Sigmoid colon (tissue), 7 donors: ENCODE results near the gene RHOJ. TPM values are rescaled to one million over a fixed set of nuclear protein-coding genes. Genes with fewer than 3 reads are reported as not detected.

Experiments
- DNase-seq: peaks from one replicate; pipeline ENCODE4 v3.0.0-alpha.2; 2019
- H3K27ac ChIP-seq, 4 donors: fragments of 200-600 bp; sonication (generic); one replicate each; pipeline ENCODE4 v1.5.1; 2016 to 2019; ENCODE audit warnings: mild to moderate bottlenecking in 1 of 4
- H3K27me3 ChIP-seq, 3 donors: fragments of 200-600 bp; sonication (generic); one replicate each; pipeline ENCODE4 v1.5.1; 2019; ENCODE audit warnings: mild to moderate bottlenecking in 1 of 3
- H3K36me3 ChIP-seq, 4 donors: fragments of 200-600 bp; sonication (generic); one replicate each; pipeline ENCODE4 v1.5.1; 2016 to 2019
- H3K4me1 ChIP-seq, 4 donors: fragments of 200-600 bp; sonication (generic); one replicate each; pipeline ENCODE4 v1.5.1; 2017 to 2019
- H3K4me3 ChIP-seq, 4 donors: fragments of 200-600 bp; sonication (generic); one replicate each; pipeline ENCODE4 v1.5.1; 2017 to 2019; ENCODE audit warnings: mild to moderate bottlenecking in 2 of 4, moderate library complexity in 1 of 4
- H3K9me3 ChIP-seq, 4 donors: fragments of 200-600 bp in 3 of 4; sonication (generic) in 3 of 4; one replicate each; pipeline versions ENCODE4 v1.5.1 to v1.6.1; 2013 to 2019
- CTCF ChIP-seq, 4 experiments: fragments of 450-650 bp in 3 of 4; fragments of 200-600 bp in 1 of 4; IDR thresholded peaks; one replicate each; pipeline ENCODE4 v1.5.1; 2016 to 2019; ENCODE audit warnings: antibody characterized with exemption in 4 of 4, mild to moderate bottlenecking in 3 of 4, moderate library complexity in 2 of 4
- EP300 ChIP-seq, 4 donors: sonication (generic); formaldehyde crosslinking; IDR thresholded peaks; one replicate each; pipeline ENCODE4 v1.6.1; 2017; ENCODE audit warnings: antibody characterized with exemption in 4 of 4
- POLR2A ChIP-seq, 2 donors: fragments of 450-650 bp; IDR thresholded peaks; one replicate each; pipeline ENCODE4 v1.6.1; 2016; ENCODE audit warnings: antibody characterized with exemption in 2 of 2, mild to moderate bottlenecking in 2 of 2, moderate library complexity in 2 of 2
- POLR2AphosphoS5 ChIP-seq, 4 donors: sonication (generic); formaldehyde crosslinking; IDR thresholded peaks; one replicate each; pipeline ENCODE4 v1.6.1; 2017; ENCODE audit warnings: antibody characterized with exemption in 4 of 4
- WGBS, 2 donors: extraction: QIAGEN DNeasy Blood & Tissue Kit; methylation state at CpG; one replicate each; pipeline ENCODE4 v1.1.7; 2013; 5-methylcytosine and 5-hydroxymethylcytosine counted together
- intact Hi-C: fragments of 100-400 bp; cut with DNase I; formaldehyde crosslinking; loops from one replicate; pipeline ENCODE4 v1.15.1; 2023
- polyA plus RNA-seq, 3 donors: library from polyadenylated mRNA; stranded (reverse); fragments of 200-250 nt; gene quantifications; one replicate each; pipeline ENCODE4 v1.2.3, GENCODE V29; 2013
- total RNA-seq, 4 donors: library from RNA; depleted of rRNA; stranded (reverse); fragments of >200 nt; gene quantifications; one replicate each; pipeline ENCODE4 v1.1.0, GENCODE V29; 2016
- donor health status: healthy with polysubstance abuse.
- donor health status: Bipolar disorder and iron deficiency.
- donor health status: healthy.

The RHOJ gene
- total and polyA plus RNA-seq, 7 donors, result 1.6 to 28.5 (median 6.6) TPM

GRCh38 chr14:63288853-63289252 lies 84.6 kb downstream of the RHOJ start:
- Histone ChIP-seq H3K36me3 (peaks cover 0 to 18% (median 0%) of the 10 kb centered on the region in 4 donors), H3K27ac (no peak overlapping the region), H3K27me3 (no peaks in the 10 kb centered on the region), H3K4me1 (peaks cover 0 to 15% (median 12%) of the 10 kb centered on the region in 4 donors), H3K9me3 (no peaks in the 10 kb centered on the region), H3K4me3 (no peak overlapping the region)
- WGBS, 2 donors, result 88 to 94% methylated on average over 1 of the region's 1 CpG
- DNase-seq, result no peak
- TF ChIP-seq EP300 (IDR thresholded peaks at IDR 0.05) (no peak), CTCF (IDR thresholded peaks at IDR 0.05) (no peak)
- intact Hi-C loops, result no loop called here

- Histone ChIP-seq H3K36me3 (peaks cover 0 to 18% (median 0%) of the 10 kb centered on the region in 4 donors), H3K27ac (no peak overlapping the region), H3K4me3 (no peak overlapping the region), H3K9me3 (no peaks in the 10 kb centered on the region), H3K4me1 (no peaks in the 10 kb centered on the region), H3K27me3 (peaks cover 0 to 9% (median 0%) of the 10 kb centered on the region in 3 donors)
- DNase-seq, result no peak
- WGBS, 2 donors, result 88% methylated on average over 12 of the region's 12 CpGs
- no peak for TF ChIP-seq POLR2A (IDR thresholded peaks at IDR 0.05)
- TF ChIP-seq EP300 (IDR thresholded peaks at IDR 0.05), result no peak
- intact Hi-C loops, result no loop called here
These were observed 86.6 kb downstream of the RHOJ start for GRCh38 chr14:63290741-63291430.

- intact Hi-C loops, result no loop called here
- Histone ChIP-seq H3K4me3 (no peak overlapping the region), H3K27me3 (peaks cover 0 to 9% (median 0%) of the 10 kb centered on the region in 3 donors), H3K27ac (no peak overlapping the region), H3K9me3 (no peaks in the 10 kb centered on the region), H3K4me1 (no peaks in the 10 kb centered on the region), H3K36me3 (peaks cover 0 to 18% (median 0%) of the 10 kb centered on the region in 4 donors)
- no peak for DNase-seq
- 91% methylated on average over 2 of the region's 2 CpGs for whole genome bisulfite sequencing, 2 donors
- TF ChIP-seq POLR2A (IDR thresholded peaks at IDR 0.05) (no peak), EP300 (IDR thresholded peaks at IDR 0.05) (no peak), POLR2AphosphoS5 (IDR thresholded peaks at IDR 0.05) (no peak), CTCF (IDR thresholded peaks at IDR 0.05) (no peak)
These were observed 88.6 kb downstream of the RHOJ start for GRCh38 chr14:63292805-63293204.

GRCh38 chr14:63295231-63295685 lies 91.0 kb downstream of the RHOJ start:
- H3K4me3 ChIP-seq, result no peak overlapping the region
- peak overlapping the region in 2 of 4 donors; percentile 4 to 38 for H3K27ac ChIP-seq

More at GRCh38 chr14:63295231-63295685, 91.0 kb downstream of the RHOJ start:
- peaks cover 0 to 9% (median 0%) of the 10 kb centered on the region in 3 donors for H3K27me3 ChIP-seq
- TF ChIP-seq POLR2A (IDR thresholded peaks at IDR 0.05) (no peak), CTCF (IDR thresholded peaks at IDR 0.05) (no peak), POLR2AphosphoS5 (IDR thresholded peaks at IDR 0.05) (no peak), EP300 (IDR thresholded peaks at IDR 0.05) (no peak)
- H3K36me3 ChIP-seq, result peaks cover 0 to 18% (median 0%) of the 10 kb centered on the region in 4 donors
- no peak for DNase-seq
- H3K4me1 ChIP-seq, result no peaks in the 10 kb centered on the region
- H3K9me3 ChIP-seq, result no peaks in the 10 kb centered on the region
- 59 to 75% methylated on average over 8 of the region's 8 CpGs for WGBS, 2 donors
- intact Hi-C loops, result no loop called here
